Measurements from ENCODE around the gene DYSF.

Gene DYSF

GRCh38 chr2:71576541-71576940 lies 123.2 kb downstream of the DYSF start:
- no peak overlapping the region for H3K27ac ChIP-seq
- no peak for TF ChIP-seq ZFX (IDR thresholded peaks at IDR 0.05; ENCODE audit: borderline replicate concordance)
- TF ChIP-seq CTCF (IDR thresholded peaks at IDR 0.05): no peak

GRCh38 chr2:71577209-71577608 lies 123.8 kb downstream of the DYSF start:
- TF ChIP-seq ZFX (IDR thresholded peaks at IDR 0.05; ENCODE audit: borderline replicate concordance) (no peak), CTCF (IDR thresholded peaks at IDR 0.05) (no peak)
- H3K27ac ChIP-seq: no peak overlapping the region

- no peak overlapping the region for H3K27ac ChIP-seq
- no peak for TF ChIP-seq ZFX (IDR thresholded peaks at IDR 0.05; ENCODE audit: borderline replicate concordance)
- no peak for TF ChIP-seq CTCF (IDR thresholded peaks at IDR 0.05)
These were observed 125.5 kb downstream of the DYSF start for GRCh38 chr2:71578767-71579342.

- no peak overlapping the region for H3K27ac ChIP-seq
- TF ChIP-seq ZFX (IDR thresholded peaks at IDR 0.05; ENCODE audit: borderline replicate concordance) (no peak), CTCF (IDR thresholded peaks at IDR 0.05) (no peak)
These were observed 127.7 kb downstream of the DYSF start for GRCh38 chr2:71581026-71581425.

- no peak overlapping the region for H3K27ac ChIP-seq
- TF ChIP-seq ZFX (IDR thresholded peaks at IDR 0.05; ENCODE audit: borderline replicate concordance): no peak
- TF ChIP-seq CTCF (IDR thresholded peaks at IDR 0.05): no peak
These were observed 130.5 kb downstream of the DYSF start for GRCh38 chr2:71583876-71584275.

GRCh38 chr2:71586471-71586870 lies 133.1 kb downstream of the DYSF start:
- H3K27ac ChIP-seq: no peak overlapping the region
- TF ChIP-seq ZFX (IDR thresholded peaks at IDR 0.05; ENCODE audit: borderline replicate concordance) (no peak), CTCF (IDR thresholded peaks at IDR 0.05) (no peak)

- TF ChIP-seq CTCF (IDR thresholded peaks at IDR 0.05) (no peak), ZFX (IDR thresholded peaks at IDR 0.05; ENCODE audit: borderline replicate concordance) (no peak)
These were observed 134.2 kb downstream of the DYSF start for GRCh38 chr2:71587509-71588073.

More at GRCh38 chr2:71587509-71588073, 134.2 kb downstream of the DYSF start:
- H3K27ac ChIP-seq: no peak overlapping the region

Measured in 22Rv1 (cell line).